ENCODE data around the gene SNTB2. TPM values are rescaled to one million over a fixed set of nuclear protein-coding genes. Genes with fewer than 3 reads are reported as not detected.
A peak's percentile ranks its signal among the peaks of the same experiment; 100 is the strongest.

Gene SNTB2
- total and polyA plus RNA-seq, 10 donors, result 1.9 to 48.5 (median 28.9) TPM

GRCh38 chr16:69345923-69346322, 159.0 kb downstream of the SNTB2 start:
- Histone ChIP-seq H3K4me1 (peaks cover 4 to 34% (median 12%) of the 10 kb centered on the region in 6 donors), H3K27ac (peak overlapping the region in 3 of 8 donors; percentile 15 to 61 (median 30)), H3K27me3 (replicated peaks in 1 of 7) (no peaks in the 10 kb centered on the region), H3K36me3 (peaks cover 0 to 67% (median 31%) of the 10 kb centered on the region in 6 donors), H3K9me3 (no peaks in the 10 kb centered on the region), H3K4me3 (no peak overlapping the region)
- no peak for DNase-seq
- WGBS, 5 donors, result 43 to 70% (median 49%) methylated on average over 4 of the region's 4 CpGs
- intact Hi-C loops (cut with DNase I; ENCODE audit: low total_unique reads), result no loop called here
- TF ChIP-seq POLR2AphosphoS5 (IDR thresholded peaks at IDR 0.05), result no peak
- TF ChIP-seq CTCF (IDR thresholded peaks at IDR 0.05 in 8 of 11, conservative IDR thresholded peaks at IDR 0.05 in 3 of 11), result no peak
- TF ChIP-seq POLR2A (IDR thresholded peaks at IDR 0.05), result no peak

- Histone ChIP-seq H3K27me3 (replicated peaks in 1 of 7) (no peaks in the 10 kb centered on the region), H3K4me1 (peaks cover 0 to 26% (median 5%) of the 10 kb centered on the region in 6 donors), H3K36me3 (peaks cover 0 to 67% (median 23%) of the 10 kb centered on the region in 6 donors), H3K4me3 (no peak overlapping the region), H3K27ac (peak overlapping the region in 2 of 8 donors; percentile 10 to 15), H3K9me3 (no peaks in the 10 kb centered on the region)
- intact Hi-C loops (cut with DNase I; ENCODE audit: low total_unique reads), result no loop called here
- TF ChIP-seq CTCF (IDR thresholded peaks at IDR 0.05 in 8 of 11, conservative IDR thresholded peaks at IDR 0.05 in 3 of 11) (no peak), POLR2AphosphoS5 (IDR thresholded peaks at IDR 0.05) (no peak)
- WGBS, 5 donors, result 79 to 91% (median 87%) methylated on average over 6 of the region's 6 CpGs
- DNase-seq, result peak; percentile 23
Observed at GRCh38 chr16:69346683-69347082, 159.7 kb downstream of the SNTB2 start.

- H3K4me3 ChIP-seq, result no peak overlapping the region
- H3K27ac ChIP-seq, result no peak overlapping the region
- 92 to 98% (median 97%) methylated on average over 6 of the region's 6 CpGs for WGBS, 5 donors
- TF ChIP-seq POLR2A (IDR thresholded peaks at IDR 0.05) (no peak), POLR2AphosphoS5 (IDR thresholded peaks at IDR 0.05) (no peak)
- peaks cover 0 to 67% (median 18%) of the 10 kb centered on the region in 6 donors for H3K36me3 ChIP-seq
- no peaks in the 10 kb centered on the region for H3K9me3 ChIP-seq
- intact Hi-C loops (cut with DNase I; ENCODE audit: low total_unique reads), result no loop called here
- peaks cover 0 to 17% (median 3%) of the 10 kb centered on the region in 6 donors for H3K4me1 ChIP-seq
- no peaks in the 10 kb centered on the region for H3K27me3 ChIP-seq (replicated peaks in 1 of 7)
- DNase-seq, result no peak
Observed at GRCh38 chr16:69348222-69348621, 161.3 kb downstream of the SNTB2 start.

- no peak overlapping the region for H3K4me3 ChIP-seq
- no peak for TF ChIP-seq CTCF (IDR thresholded peaks at IDR 0.05 in 8 of 11, conservative IDR thresholded peaks at IDR 0.05 in 3 of 11)
- no peak for TF ChIP-seq POLR2AphosphoS5 (IDR thresholded peaks at IDR 0.05)
- TF ChIP-seq POLR2A (IDR thresholded peaks at IDR 0.05), result no peak
- H3K27ac ChIP-seq, result no peak overlapping the region
- 90 to 97% (median 93%) methylated on average over 10 of the region's 10 CpGs for WGBS, 5 donors
- no peaks in the 10 kb centered on the region for H3K27me3 ChIP-seq (replicated peaks in 1 of 7)
- H3K36me3 ChIP-seq, result peaks cover 0 to 60% (median 11%) of the 10 kb centered on the region in 6 donors
- H3K4me1 ChIP-seq, result peaks cover 0 to 17% (median 3%) of the 10 kb centered on the region in 6 donors
- DNase-seq, result no peak
- intact Hi-C loops (cut with DNase I; ENCODE audit: low total_unique reads), result no loop called here
- H3K9me3 ChIP-seq, result no peaks in the 10 kb centered on the region
Observed at GRCh38 chr16:69349536-69349935, 162.6 kb downstream of the SNTB2 start.
